NT2/D1 (cell line): Measurements from ENCODE around the gene TAB3.

Source experiments
- DNase-seq: peaks from one replicate; pipeline ENCODE4 v3.0.0-alpha.2; 2011; ENCODE audit warnings: low read depth, low spot score
- H3K27me3 ChIP-seq: 2 replicates; pipeline ENCODE4 v1.6.0; 2011; ENCODE audit warnings: mild to moderate bottlenecking; ENCODE audit not compliant: insufficient read length, insufficient read depth
- H3K36me3 ChIP-seq: 2 replicates; pipeline ENCODE4 v1.6.1; 2011; ENCODE audit warnings: mild to moderate bottlenecking, low read length, mixed read lengths; ENCODE audit not compliant: insufficient read depth, insufficient read length
- H3K4me1 ChIP-seq: 2 replicates; pipeline ENCODE4 v1.5.1; 2011; ENCODE audit not compliant: insufficient read depth, insufficient read length
- H3K4me3 ChIP-seq: 2 replicates; pipeline ENCODE4 v1.5.1; 2011; ENCODE audit warnings: low read depth; ENCODE audit not compliant: insufficient read length
- H3K9ac ChIP-seq: 2 replicates; pipeline ENCODE4 v1.6.0; 2011; ENCODE audit warnings: low read depth; ENCODE audit not compliant: insufficient read length
- H3K9me3 ChIP-seq: 2 replicates; pipeline ENCODE4 v1.5.1; 2011; ENCODE audit warnings: mild to moderate bottlenecking, low read length; ENCODE audit not compliant: insufficient read depth
- SUZ12 ChIP-seq: IDR thresholded peaks from 2 replicates; pipeline ENCODE4 v1.6.1; 2011; ENCODE audit not compliant: insufficient read length, insufficient read depth; ENCODE audit errors: extremely low read depth
- YY1 ChIP-seq: IDR thresholded peaks from 2 replicates; pipeline ENCODE4 v1.6.1; 2011; ENCODE audit not compliant: insufficient read length, insufficient read depth
- ZNF274 ChIP-seq: IDR thresholded peaks from 2 replicates; pipeline ENCODE4 v1.6.1; 2011; ENCODE audit warnings: mild to moderate bottlenecking, low read depth, low read length

The TAB3 gene

DNA sequence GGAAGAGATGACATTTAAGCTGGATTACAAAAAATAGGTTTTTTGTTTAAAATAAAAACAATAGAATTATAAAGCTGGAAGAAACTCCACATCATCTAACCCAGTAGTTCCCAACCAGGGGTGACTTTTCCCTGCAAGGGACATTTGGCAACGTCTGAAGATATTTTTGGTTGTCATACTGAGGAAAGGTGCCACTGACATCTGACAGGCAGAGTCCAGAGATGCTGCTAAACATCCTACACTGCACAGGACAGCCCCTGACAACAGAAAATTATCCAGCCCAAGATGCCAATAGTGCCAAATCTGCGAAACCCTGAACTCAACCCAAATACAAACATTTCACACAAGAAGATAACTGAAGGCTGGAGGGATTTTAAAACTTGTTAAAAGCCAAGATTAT is 18.5 kb downstream of the TAB3 start:
- Histone ChIP-seq H3K4me3 (no peak overlapping the region), H3K27me3 (no peaks in the 10 kb centered on the region), H3K9ac (no peak overlapping the region), H3K4me1 (no peaks in the 10 kb centered on the region), H3K9me3 (no peaks in the 10 kb centered on the region), H3K36me3 (peaks cover 7% of the 10 kb centered on the region)
- TF ChIP-seq SUZ12 (no peak), YY1 (no peak), ZNF274 (no peak)
- DNase-seq, result no peak

DNA sequence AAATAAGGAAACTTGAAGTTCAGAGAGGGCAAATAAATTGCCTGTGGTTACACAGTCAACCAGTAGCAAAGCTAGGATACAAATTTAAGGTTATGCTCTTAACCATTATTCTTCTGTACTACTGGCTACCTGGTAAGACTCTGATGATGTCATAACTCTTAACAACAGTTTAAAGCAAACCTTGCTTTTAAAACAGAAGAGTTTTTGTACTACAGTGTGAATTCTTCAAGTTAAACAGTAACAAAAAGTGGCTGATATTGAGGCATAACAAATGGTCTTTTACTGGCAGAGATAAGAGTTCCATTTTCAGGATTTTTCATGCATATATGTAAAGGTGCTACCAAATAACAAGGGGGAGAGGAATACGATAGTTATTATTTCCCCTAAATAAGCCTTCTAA is 23.4 kb downstream of the TAB3 start:
- H3K36me3 ChIP-seq, result peaks cover 19% of the 10 kb centered on the region
- no peak overlapping the region for H3K9ac ChIP-seq
- H3K4me1 ChIP-seq, result no peaks in the 10 kb centered on the region
- TF ChIP-seq SUZ12, result no peak
- no peak for TF ChIP-seq YY1
- TF ChIP-seq ZNF274, result no peak
- no peak overlapping the region for H3K4me3 ChIP-seq
- no peaks in the 10 kb centered on the region for H3K9me3 ChIP-seq
- no peak for DNase-seq
- no peaks in the 10 kb centered on the region for H3K27me3 ChIP-seq

DNA sequence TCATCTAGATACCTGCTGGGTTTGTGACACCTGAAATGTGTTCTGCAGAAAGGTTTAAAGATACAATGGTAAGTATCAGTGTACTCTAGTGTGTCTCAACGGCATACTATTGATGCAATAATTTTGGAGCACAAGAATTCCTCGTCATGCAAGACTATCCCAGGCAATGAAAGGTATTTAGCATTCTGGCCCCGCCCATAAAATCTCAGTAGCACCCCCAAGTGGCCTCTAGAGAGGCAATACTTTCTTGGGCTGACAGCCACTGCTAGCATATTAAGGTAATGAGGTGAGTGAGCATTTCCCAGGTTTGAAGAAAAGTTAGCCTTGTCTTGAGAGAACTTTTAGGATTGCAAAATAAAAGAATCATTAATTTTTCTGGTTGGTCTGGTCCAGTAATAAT is 24.0 kb downstream of the TAB3 start:
- Histone ChIP-seq H3K36me3 (peaks cover 20% of the 10 kb centered on the region), H3K4me3 (no peak overlapping the region), H3K9me3 (no peaks in the 10 kb centered on the region), H3K9ac (no peak overlapping the region), H3K27me3 (no peaks in the 10 kb centered on the region), H3K4me1 (no peaks in the 10 kb centered on the region)
- TF ChIP-seq SUZ12, result no peak
- no peak for TF ChIP-seq YY1
- TF ChIP-seq ZNF274, result no peak
- DNase-seq, result peak; percentile 11

DNA sequence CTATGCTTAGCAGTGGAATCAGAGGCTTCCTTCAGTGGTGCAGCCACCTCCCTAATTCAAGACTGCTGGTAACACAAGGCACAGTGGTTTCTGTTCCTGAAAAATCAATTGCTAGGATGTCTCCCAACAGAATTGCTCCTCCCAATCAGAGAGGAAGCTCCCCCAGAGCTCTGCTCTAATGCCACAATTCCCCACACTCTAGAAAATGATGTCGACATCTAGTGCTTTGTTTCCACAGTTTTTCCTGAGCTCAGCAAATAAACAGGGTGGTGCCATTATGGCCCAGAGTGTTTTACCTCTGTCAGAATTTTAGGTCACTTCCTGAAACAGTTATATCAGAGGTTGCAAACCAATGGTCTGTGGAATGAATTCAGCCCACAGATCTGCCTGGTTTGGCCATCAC is 24.7 kb downstream of the TAB3 start:
- Histone ChIP-seq H3K4me3 (no peak overlapping the region), H3K9ac (no peak overlapping the region), H3K9me3 (no peaks in the 10 kb centered on the region), H3K4me1 (no peaks in the 10 kb centered on the region), H3K36me3 (peaks cover 23% of the 10 kb centered on the region), H3K27me3 (no peaks in the 10 kb centered on the region)
- TF ChIP-seq ZNF274 (no peak), SUZ12 (no peak), YY1 (no peak)
- DNase-seq, result no peak

DNA sequence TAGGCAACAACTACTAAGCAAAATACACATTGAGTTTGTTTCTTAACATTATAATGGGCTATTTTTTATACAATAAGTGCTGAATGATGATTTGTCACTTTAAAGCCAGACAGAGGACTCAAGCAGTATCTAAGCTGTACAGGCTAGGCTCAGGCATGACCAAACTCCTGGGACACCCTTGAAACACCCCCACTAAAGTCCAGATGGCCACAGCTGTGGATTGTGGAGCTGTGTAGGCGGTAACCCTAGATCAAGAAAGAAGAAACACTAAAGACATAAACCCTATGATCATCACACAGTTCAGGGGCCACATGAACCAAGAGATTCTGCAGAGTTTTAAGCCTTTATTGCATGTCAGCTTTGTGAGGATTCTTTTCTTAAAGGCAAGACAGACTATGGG is 25.1 kb downstream of the TAB3 start:
- no peak for DNase-seq
- Histone ChIP-seq H3K9me3 (no peaks in the 10 kb centered on the region), H3K36me3 (peaks cover 28% of the 10 kb centered on the region), H3K27me3 (no peaks in the 10 kb centered on the region), H3K4me1 (no peaks in the 10 kb centered on the region), H3K9ac (no peak overlapping the region), H3K4me3 (no peak overlapping the region)
- TF ChIP-seq SUZ12, result no peak
- TF ChIP-seq YY1, result no peak
- no peak for TF ChIP-seq ZNF274

DNA sequence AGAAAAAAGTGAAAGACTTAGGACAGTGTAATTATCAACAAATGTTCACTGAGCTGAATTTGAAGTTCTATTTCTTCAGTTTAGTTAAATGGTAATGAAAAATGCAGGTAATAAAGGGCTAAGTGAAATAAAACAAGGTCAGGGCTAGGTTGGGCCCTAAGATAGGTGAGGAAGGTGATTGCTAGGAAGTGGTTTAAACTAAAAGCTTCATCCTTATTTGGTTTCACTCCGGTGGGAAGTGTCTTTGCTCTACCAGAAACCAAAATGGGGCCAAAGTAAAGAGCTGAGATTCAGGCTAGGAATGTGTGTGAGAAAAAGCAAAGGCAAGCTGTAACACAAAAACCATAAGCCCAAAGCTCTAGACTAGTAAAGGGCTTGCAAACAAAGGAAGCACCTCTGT is 31.0 kb downstream of the TAB3 start:
- peaks cover 34% of the 10 kb centered on the region for H3K36me3 ChIP-seq
- no peak overlapping the region for H3K9ac ChIP-seq
- no peak for DNase-seq
- no peaks in the 10 kb centered on the region for H3K27me3 ChIP-seq
- H3K4me3 ChIP-seq, result no peak overlapping the region
- TF ChIP-seq YY1, result no peak
- TF ChIP-seq ZNF274, result no peak
- TF ChIP-seq SUZ12, result no peak
- no peaks in the 10 kb centered on the region for H3K9me3 ChIP-seq
- no peaks in the 10 kb centered on the region for H3K4me1 ChIP-seq

DNA sequence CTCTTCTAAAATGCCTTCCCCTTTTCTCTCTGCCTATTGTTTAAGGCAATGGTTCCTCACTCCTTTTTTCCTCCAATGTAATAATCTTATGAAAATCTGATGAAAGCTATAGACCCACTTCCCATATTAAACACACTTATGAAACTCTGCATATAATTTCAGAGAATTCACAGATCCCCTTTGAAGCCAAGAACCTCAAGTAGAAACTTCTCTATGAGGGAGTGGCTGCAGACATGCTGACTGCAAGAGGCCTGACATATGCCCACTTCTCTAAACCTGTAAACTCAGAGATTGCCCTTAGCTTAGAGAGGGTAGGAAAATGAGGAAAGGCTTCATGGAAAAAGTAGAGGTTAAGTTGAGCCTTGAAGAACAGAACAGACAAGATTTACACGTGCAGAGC is 37.6 kb downstream of the TAB3 start:
- peaks cover 35% of the 10 kb centered on the region for H3K36me3 ChIP-seq
- no peaks in the 10 kb centered on the region for H3K9me3 ChIP-seq
- H3K9ac ChIP-seq, result no peak overlapping the region
- DNase-seq, result no peak
- no peaks in the 10 kb centered on the region for H3K4me1 ChIP-seq
- H3K4me3 ChIP-seq, result no peak overlapping the region
- no peaks in the 10 kb centered on the region for H3K27me3 ChIP-seq
- no peak for TF ChIP-seq SUZ12
- no peak for TF ChIP-seq ZNF274
- no peak for TF ChIP-seq YY1

DNA sequence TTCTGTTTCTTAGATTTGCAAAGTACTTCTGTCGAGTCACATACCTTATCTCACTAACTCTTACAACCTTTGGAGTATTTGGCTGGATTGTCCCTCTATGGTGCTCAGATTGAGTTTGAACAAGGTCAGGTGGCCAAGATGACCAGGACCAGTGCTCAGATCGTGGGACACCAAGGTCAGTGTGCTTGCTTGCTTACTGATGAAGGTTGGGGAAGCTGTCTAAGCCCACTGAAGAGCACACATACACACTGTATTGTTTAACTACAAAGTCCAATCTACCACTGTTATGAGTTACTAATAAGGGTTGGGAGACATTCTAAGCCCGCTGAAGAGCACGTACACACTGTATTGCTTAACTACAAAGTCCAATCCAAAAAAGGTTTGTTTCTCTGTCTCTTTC is 53.7 kb downstream of the TAB3 start:
- DNase-seq, result no peak
- Histone ChIP-seq H3K27me3 (no peaks in the 10 kb centered on the region), H3K4me1 (no peaks in the 10 kb centered on the region), H3K9me3 (no peaks in the 10 kb centered on the region), H3K36me3 (peaks cover 36% of the 10 kb centered on the region), H3K4me3 (no peak overlapping the region), H3K9ac (no peak overlapping the region)
- TF ChIP-seq YY1 (no peak), ZNF274 (no peak), SUZ12 (no peak)
